Lung (tissue), 12 donors: ENCODE results near the gene RASL11A. TPM values are rescaled to one million over a fixed set of nuclear protein-coding genes. Genes with fewer than 3 reads are reported as not detected.

ENCODE experiments used
- ATAC-seq: fragments of 200-7000 bp; cut with Tn5 transposase; one replicate; pipeline ENCODE4 v1.9.1; 2020; ENCODE audit warnings: moderate number of reproducible peaks; ENCODE audit not compliant: insufficient read depth, low FRiP score
- DNase-seq, 3 donors: peaks; one replicate each; pipeline ENCODE4 v3.0.0-alpha.2; 2013 to 2017
- H3K27ac ChIP-seq, 2 donors: one replicate each; pipeline ENCODE4 v1.5.1; 2013; ENCODE audit warnings: mild to moderate bottlenecking in 2 of 2, moderate library complexity in 2 of 2, control low read depth in 1 of 2, inconsistent platforms in 1 of 2, low read depth in 1 of 2, low read length in 1 of 2
- H3K27me3 ChIP-seq, 3 donors: one replicate each; pipeline ENCODE4 v1.5.1; 2013; ENCODE audit warnings: low read length in 2 of 3; ENCODE audit not compliant: control insufficient read depth in 3 of 3, insufficient read depth in 3 of 3
- H3K36me3 ChIP-seq, 4 donors: one replicate each; pipeline ENCODE4 v1.5.1; 2013; ENCODE audit warnings: low read length in 4 of 4, mild to moderate bottlenecking in 1 of 4, moderate library complexity in 1 of 4; ENCODE audit not compliant: control insufficient read depth in 4 of 4, insufficient read depth in 4 of 4
- H3K4me1 ChIP-seq, 5 donors: one replicate each; pipeline ENCODE4 v1.5.1; 2013; ENCODE audit warnings: low read length in 5 of 5, mild to moderate bottlenecking in 2 of 5, moderate library complexity in 1 of 5; ENCODE audit not compliant: control insufficient read depth in 5 of 5, insufficient read depth in 5 of 5
- H3K4me3 ChIP-seq: one replicate; pipeline ENCODE4 v1.5.1; 2013; ENCODE audit warnings: mild to moderate bottlenecking, control low read depth, moderate library complexity
- H3K9ac ChIP-seq, 2 donors: one replicate each; pipeline ENCODE4 v1.5.1; 2013; ENCODE audit warnings: low read length in 2 of 2, control low read depth in 1 of 2; ENCODE audit not compliant: insufficient read depth in 1 of 2
- H3K9me3 ChIP-seq, 4 donors: one replicate each; pipeline ENCODE4 v1.5.1; 2013; ENCODE audit warnings: low read length in 3 of 4, mild to moderate bottlenecking in 1 of 4, moderate library complexity in 1 of 4; ENCODE audit not compliant: control insufficient read depth in 4 of 4, insufficient read depth in 3 of 4
- WGBS, 2 donors: extraction: QIAGEN DNeasy Blood & Tissue Kit; methylation state at CpG; one replicate each; pipeline ENCODE4 v1.1.7; 2013; 5-methylcytosine and 5-hydroxymethylcytosine counted together
- polyA plus RNA-seq, 2 donors: library from polyadenylated mRNA; stranded (reverse); fragments of 200-250 nt; gene quantifications; one replicate each; pipeline ENCODE4 v1.2.1, GENCODE V29; 2013
- total RNA-seq, 2 donors: library from RNA; depleted of rRNA in 1 of 2; stranded (reverse); fragments of >200 nt in 1 of 2; gene quantifications; one replicate each; pipeline ENCODE4 v1.2.1, GENCODE V29; 2014 to 2021
- TF ChIP-seq, protein P1 (sequence below): IDR thresholded peaks from 2 replicates; pipeline ENCODE4 v1.5.1; 2012; ENCODE audit warnings: mild to moderate bottlenecking; ENCODE audit errors: control extremely low read depth, extremely low read depth
- donor health status: control.
- donor health status: control.
- donor health status: Bipolar disorder and iron deficiency.
- donor health status: healthy.
- donor health status: DM: yes; HTN: yes; CAD: no.

The RASL11A gene
- total and polyA plus RNA-seq, 4 donors = 12.1 to 31.5 (median 15.2) TPM

DNA sequence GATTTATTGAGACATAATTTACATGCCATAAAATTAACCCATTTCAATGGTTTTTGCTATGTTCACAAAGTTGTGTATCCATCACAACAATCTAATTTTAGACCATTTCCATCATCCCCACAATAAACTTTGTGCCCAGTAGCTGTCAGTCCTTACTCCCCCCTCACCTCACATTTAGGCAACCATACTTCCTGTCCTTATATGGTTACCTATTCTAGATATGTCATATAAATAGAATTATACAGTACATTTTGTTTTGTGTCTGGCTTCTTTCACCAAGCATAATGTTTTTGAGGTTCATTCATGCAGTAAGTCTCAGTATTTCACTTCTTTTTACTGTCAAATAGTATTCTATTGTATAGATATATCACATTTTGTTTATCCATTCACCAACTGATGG, 42.5 kb upstream of the RASL11A start:
- no peaks in the 10 kb centered on the region for H3K27me3 ChIP-seq
- ATAC-seq = no peak
- H3K9ac ChIP-seq = no peak overlapping the region
- H3K9me3 ChIP-seq = peaks cover 0 to 2% (median 0%) of the 10 kb centered on the region in 4 donors
- H3K36me3 ChIP-seq = no peaks in the 10 kb centered on the region
- no peaks in the 10 kb centered on the region for H3K4me1 ChIP-seq
- TF ChIP-seq, protein P1, sequence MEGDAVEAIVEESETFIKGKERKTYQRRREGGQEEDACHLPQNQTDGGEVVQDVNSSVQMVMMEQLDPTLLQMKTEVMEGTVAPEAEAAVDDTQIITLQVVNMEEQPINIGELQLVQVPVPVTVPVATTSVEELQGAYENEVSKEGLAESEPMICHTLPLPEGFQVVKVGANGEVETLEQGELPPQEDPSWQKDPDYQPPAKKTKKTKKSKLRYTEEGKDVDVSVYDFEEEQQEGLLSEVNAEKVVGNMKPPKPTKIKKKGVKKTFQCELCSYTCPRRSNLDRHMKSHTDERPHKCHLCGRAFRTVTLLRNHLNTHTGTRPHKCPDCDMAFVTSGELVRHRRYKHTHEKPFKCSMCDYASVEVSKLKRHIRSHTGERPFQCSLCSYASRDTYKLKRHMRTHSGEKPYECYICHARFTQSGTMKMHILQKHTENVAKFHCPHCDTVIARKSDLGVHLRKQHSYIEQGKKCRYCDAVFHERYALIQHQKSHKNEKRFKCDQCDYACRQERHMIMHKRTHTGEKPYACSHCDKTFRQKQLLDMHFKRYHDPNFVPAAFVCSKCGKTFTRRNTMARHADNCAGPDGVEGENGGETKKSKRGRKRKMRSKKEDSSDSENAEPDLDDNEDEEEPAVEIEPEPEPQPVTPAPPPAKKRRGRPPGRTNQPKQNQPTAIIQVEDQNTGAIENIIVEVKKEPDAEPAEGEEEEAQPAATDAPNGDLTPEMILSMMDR = no peak
- DNase-seq = no peak
- no peak overlapping the region for H3K27ac ChIP-seq
- H3K4me3 ChIP-seq = no peak overlapping the region

DNA sequence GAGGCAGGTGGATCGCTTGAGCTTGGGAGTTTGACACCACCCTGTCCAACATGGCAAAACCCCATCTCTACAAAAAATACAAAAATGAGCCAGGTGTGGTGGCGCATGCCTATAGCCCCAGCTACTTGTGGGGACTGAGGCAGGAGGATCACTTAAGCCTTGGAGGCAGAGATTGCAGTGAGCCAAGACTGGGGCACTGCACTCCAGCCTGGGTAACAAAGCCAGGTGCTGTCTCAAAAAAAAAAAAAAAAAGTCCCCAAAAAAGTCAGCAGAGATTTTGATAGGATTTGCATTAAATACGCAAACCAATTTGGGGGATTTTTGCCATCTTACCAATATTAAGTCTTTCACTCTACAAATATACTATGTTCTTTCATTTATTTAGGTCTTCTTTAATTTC, 41.0 kb upstream of the RASL11A start:
- Histone ChIP-seq H3K9me3 (peaks cover 0 to 2% (median 0%) of the 10 kb centered on the region in 4 donors), H3K27me3 (no peaks in the 10 kb centered on the region), H3K27ac (no peak overlapping the region), H3K4me3 (no peak overlapping the region), H3K9ac (no peak overlapping the region), H3K36me3 (no peaks in the 10 kb centered on the region), H3K4me1 (no peaks in the 10 kb centered on the region)
- DNase-seq = no peak
- TF ChIP-seq, protein P1 = no peak
- no peak for ATAC-seq
- 96 to 98% methylated on average over 3 of the region's 3 CpGs for WGBS, 2 donors

DNA sequence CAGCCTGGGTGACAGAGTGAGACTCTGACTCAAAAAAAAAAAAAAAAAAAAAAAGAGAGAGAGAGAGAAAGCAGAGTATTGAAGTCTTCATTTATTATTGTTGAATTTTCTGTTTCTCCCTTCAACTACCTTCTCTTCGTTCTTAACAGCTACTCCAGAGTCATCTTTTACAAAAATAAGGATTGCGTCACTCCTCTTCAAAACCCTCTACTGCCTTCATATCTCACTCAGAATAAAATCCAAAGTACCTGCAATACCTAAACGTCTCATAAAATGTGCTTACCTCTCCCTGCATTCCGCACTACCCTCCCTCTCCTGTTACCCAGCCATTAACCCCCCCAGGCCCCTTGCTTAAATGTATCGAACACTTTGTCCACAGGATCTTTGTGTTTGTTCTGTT, 36.7 kb upstream of the RASL11A start:
- Histone ChIP-seq H3K36me3 (no peaks in the 10 kb centered on the region), H3K27ac (no peak overlapping the region), H3K9ac (no peak overlapping the region), H3K27me3 (no peaks in the 10 kb centered on the region), H3K9me3 (peaks cover 0 to 2% (median 0%) of the 10 kb centered on the region in 4 donors), H3K4me3 (no peak overlapping the region), H3K4me1 (no peaks in the 10 kb centered on the region)
- DNase-seq = no peak
- ATAC-seq = no peak
- TF ChIP-seq, protein P1 = no peak
- 72 to 88% methylated on average over 5 of the region's 5 CpGs for WGBS, 2 donors

DNA sequence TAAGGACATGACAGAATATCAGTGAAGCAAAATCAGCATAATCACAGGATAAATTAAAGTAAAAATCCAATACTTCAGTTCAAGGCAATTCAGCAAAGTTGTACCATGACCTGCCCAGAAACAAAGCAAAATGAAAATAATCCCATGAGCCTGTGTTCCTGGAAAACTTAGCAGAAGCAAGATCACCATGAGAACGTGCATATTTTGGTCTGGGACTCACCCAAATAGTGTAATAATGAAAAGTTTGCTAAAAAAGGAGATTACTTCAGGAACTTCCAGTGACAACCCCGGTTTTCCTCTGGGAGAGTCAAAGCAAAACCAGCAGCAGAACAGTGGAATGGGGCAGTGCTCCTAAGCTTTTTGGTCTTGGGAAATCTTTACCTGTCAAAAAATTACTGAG, 34.2 kb upstream of the RASL11A start:
- no peak overlapping the region for H3K4me3 ChIP-seq
- no peaks in the 10 kb centered on the region for H3K4me1 ChIP-seq
- TF ChIP-seq, protein P1 = no peak
- peaks cover 0 to 2% (median 0%) of the 10 kb centered on the region in 4 donors for H3K9me3 ChIP-seq
- 73 to 84% methylated on average over 2 of the region's 2 CpGs for WGBS, 2 donors
- no peak overlapping the region for H3K9ac ChIP-seq
- H3K27ac ChIP-seq = no peak overlapping the region
- DNase-seq (no peak), ATAC-seq (no peak)
- H3K27me3 ChIP-seq = no peaks in the 10 kb centered on the region
- H3K36me3 ChIP-seq = no peaks in the 10 kb centered on the region
